Sigmoid colon (tissue), 4 donors: Measurements from ENCODE around the gene TFEB.

ENCODE experiments used
- EP300 ChIP-seq, 4 donors: sonication (generic); formaldehyde crosslinking; IDR thresholded peaks; one replicate each; pipeline ENCODE4 v1.6.1; 2017; ENCODE audit warnings: antibody characterized with exemption in 4 of 4
- POLR2A ChIP-seq, 2 donors: fragments of 450-650 bp; IDR thresholded peaks; one replicate each; pipeline ENCODE4 v1.6.1; 2016; ENCODE audit warnings: antibody characterized with exemption in 2 of 2, mild to moderate bottlenecking in 2 of 2, moderate library complexity in 2 of 2
- POLR2AphosphoS5 ChIP-seq, 4 donors: sonication (generic); formaldehyde crosslinking; IDR thresholded peaks; one replicate each; pipeline ENCODE4 v1.6.1; 2017; ENCODE audit warnings: antibody characterized with exemption in 4 of 4
- TF ChIP-seq, protein P1 (sequence below), 4 experiments: fragments of 450-650 bp in 3 of 4; fragments of 200-600 bp in 1 of 4; IDR thresholded peaks; one replicate each; pipeline ENCODE4 v1.5.1; 2016 to 2019; ENCODE audit warnings: antibody characterized with exemption in 4 of 4, mild to moderate bottlenecking in 3 of 4, moderate library complexity in 2 of 4

DNA sequence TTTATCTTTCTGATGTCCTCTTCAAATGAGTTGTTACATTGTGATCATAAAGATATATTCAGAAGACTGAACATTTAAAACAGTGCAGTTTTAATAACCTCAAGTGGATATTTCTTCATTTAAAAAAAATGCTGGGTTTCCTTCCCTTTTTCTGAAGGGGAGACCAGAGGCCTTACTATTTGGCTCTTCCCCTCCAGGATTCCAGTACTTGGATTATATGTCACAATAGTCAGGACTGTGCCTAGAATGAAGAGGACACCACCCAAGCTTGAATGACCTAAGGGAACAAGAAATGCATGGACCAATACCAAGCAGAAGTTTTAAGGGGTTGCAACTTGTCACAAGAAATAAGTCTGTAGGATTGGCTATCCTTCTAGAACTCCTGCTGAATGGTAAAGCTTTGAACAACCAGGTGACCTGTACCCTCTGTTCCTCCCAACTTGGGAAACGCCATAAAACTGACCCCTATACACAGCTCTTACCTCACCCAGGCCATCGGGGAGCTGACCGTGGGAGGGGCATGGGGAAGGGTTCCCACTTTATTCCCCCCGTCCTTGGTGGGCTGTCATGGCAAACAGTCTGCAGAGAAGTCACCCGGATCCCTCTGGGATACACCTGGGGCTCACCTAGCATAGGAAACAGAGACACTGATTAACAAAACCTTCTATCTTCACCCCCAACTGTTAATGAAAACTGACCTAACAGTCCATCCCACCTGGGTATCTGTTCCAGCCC, 42.3 kb upstream of the TFEB start:
- TF ChIP-seq, protein P1, sequence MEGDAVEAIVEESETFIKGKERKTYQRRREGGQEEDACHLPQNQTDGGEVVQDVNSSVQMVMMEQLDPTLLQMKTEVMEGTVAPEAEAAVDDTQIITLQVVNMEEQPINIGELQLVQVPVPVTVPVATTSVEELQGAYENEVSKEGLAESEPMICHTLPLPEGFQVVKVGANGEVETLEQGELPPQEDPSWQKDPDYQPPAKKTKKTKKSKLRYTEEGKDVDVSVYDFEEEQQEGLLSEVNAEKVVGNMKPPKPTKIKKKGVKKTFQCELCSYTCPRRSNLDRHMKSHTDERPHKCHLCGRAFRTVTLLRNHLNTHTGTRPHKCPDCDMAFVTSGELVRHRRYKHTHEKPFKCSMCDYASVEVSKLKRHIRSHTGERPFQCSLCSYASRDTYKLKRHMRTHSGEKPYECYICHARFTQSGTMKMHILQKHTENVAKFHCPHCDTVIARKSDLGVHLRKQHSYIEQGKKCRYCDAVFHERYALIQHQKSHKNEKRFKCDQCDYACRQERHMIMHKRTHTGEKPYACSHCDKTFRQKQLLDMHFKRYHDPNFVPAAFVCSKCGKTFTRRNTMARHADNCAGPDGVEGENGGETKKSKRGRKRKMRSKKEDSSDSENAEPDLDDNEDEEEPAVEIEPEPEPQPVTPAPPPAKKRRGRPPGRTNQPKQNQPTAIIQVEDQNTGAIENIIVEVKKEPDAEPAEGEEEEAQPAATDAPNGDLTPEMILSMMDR (IDR thresholded peaks at IDR 0.05): no peak
- TF ChIP-seq POLR2AphosphoS5 (IDR thresholded peaks at IDR 0.05) (no peak), EP300 (IDR thresholded peaks at IDR 0.05) (no peak), POLR2A (IDR thresholded peaks at IDR 0.05) (no peak)
